HG03558 (cell line): ENCODE results near the gene PPFIBP2.

Source experiments
- ATAC-seq: cut with Tn5 transposase; IDR thresholded peaks from one replicate; pipeline ENCODE4 v1.9.1; 2021; ENCODE audit warnings: moderate number of reproducible peaks; ENCODE audit not compliant: unreplicated experiment; ENCODE audit errors: extremely low read depth

The PPFIBP2 gene

GRCh38 chr11:7617032-7617431 is 103.2 kb downstream of the PPFIBP2 start:
- no peak for ATAC-seq

GRCh38 chr11:7619322-7619721 is 105.5 kb downstream of the PPFIBP2 start:
- no peak for ATAC-seq

GRCh38 chr11:7621090-7621489 is 107.3 kb downstream of the PPFIBP2 start:
- no peak for ATAC-seq

GRCh38 chr11:7621554-7621953 is 107.8 kb downstream of the PPFIBP2 start:
- ATAC-seq = no peak

GRCh38 chr11:7622721-7623120 is 108.9 kb downstream of the PPFIBP2 start:
- no peak for ATAC-seq

- ATAC-seq = no peak
Observed at GRCh38 chr11:7628660-7629059, 114.9 kb downstream of the PPFIBP2 start.

- no peak for ATAC-seq
Observed at GRCh38 chr11:7630002-7630401, 116.2 kb downstream of the PPFIBP2 start.

GRCh38 chr11:7632211-7632610 is 118.4 kb downstream of the PPFIBP2 start:
- ATAC-seq = no peak

GRCh38 chr11:7635137-7635536 is 121.3 kb downstream of the PPFIBP2 start:
- ATAC-seq = no peak

- ATAC-seq = no peak
Observed at GRCh38 chr11:7635708-7636107, 121.9 kb downstream of the PPFIBP2 start.

GRCh38 chr11:7636350-7636749 is 122.6 kb downstream of the PPFIBP2 start:
- ATAC-seq = no peak

- ATAC-seq = no peak
Observed at GRCh38 chr11:7637447-7638157, 123.8 kb downstream of the PPFIBP2 start.

- ATAC-seq = peak; percentile 49
Observed at GRCh38 chr11:7638710-7639642, 125.2 kb downstream of the PPFIBP2 start.

GRCh38 chr11:7639643-7640025 is 125.8 kb downstream of the PPFIBP2 start:
- ATAC-seq = no peak

- ATAC-seq = no peak
Observed at GRCh38 chr11:7640816-7641215, 127.0 kb downstream of the PPFIBP2 start.

- no peak for ATAC-seq
Observed at GRCh38 chr11:7642747-7643146, 128.9 kb downstream of the PPFIBP2 start.

GRCh38 chr11:7643314-7643713 is 129.5 kb downstream of the PPFIBP2 start:
- ATAC-seq = no peak

- no peak for ATAC-seq
Observed at GRCh38 chr11:7645206-7645605, 131.4 kb downstream of the PPFIBP2 start.

GRCh38 chr11:7646866-7647265 is 133.1 kb downstream of the PPFIBP2 start:
- ATAC-seq = no peak

GRCh38 chr11:7648264-7648663 is 134.5 kb downstream of the PPFIBP2 start:
- ATAC-seq = no peak

GRCh38 chr11:7651140-7651551 is 137.3 kb downstream of the PPFIBP2 start:
- no peak for ATAC-seq
